Measurements from ENCODE around the gene RIN3.

- no peak for TF ChIP-seq EZH2 (optimal IDR thresholded peaks at IDR 0.05; ENCODE audit: low read depth, low read length)
- TF ChIP-seq CTCF (IDR thresholded peaks at IDR 0.05; ENCODE audit: low read length): no peak
Observed at GRCh38 chr14:92654239-92654901, 140.8 kb downstream of the RIN3 start.
